Tibial nerve (tissue), 3 donors: ENCODE measurements around the gene FAM131A.

Experiments
- CTCF ChIP-seq, 5 experiments: fragments of 200-600 bp in 3 of 5; fragments of 450-650 bp in 2 of 5; sonication (generic) in 3 of 5; IDR thresholded peaks; one replicate each; pipeline ENCODE4 v1.5.1; 2016 to 2019; ENCODE audit warnings: antibody characterized with exemption in 5 of 5, mild to moderate bottlenecking in 3 of 5, moderate library complexity in 2 of 5
- POLR2A ChIP-seq, 2 donors: fragments of 450-650 bp; IDR thresholded peaks; one replicate each; pipeline ENCODE4 v1.6.1; 2017; ENCODE audit warnings: antibody characterized with exemption in 2 of 2, mild to moderate bottlenecking in 2 of 2, moderate library complexity in 2 of 2

DNA sequence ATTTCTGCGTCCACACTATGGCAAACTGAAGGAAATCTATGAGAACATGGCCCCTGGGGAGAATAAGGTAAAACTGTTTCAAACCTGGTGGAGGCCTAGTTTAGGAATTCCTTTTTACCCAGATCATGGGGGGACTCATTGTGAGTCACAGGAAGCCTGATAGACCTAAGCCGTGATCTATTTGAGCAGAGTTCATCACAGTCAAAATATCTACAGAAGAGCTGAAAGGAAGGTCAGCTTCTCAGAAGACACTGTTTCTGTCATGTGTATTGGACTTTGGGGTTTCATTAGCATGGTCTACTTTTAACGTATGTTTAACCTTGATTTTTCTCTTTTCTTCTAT lies 37.1 kb upstream of the FAM131A start:
- TF ChIP-seq CTCF (IDR thresholded peaks at IDR 0.05) (no peak), POLR2A (IDR thresholded peaks at IDR 0.05) (no peak)
